SK-N-SH (cell line): ENCODE measurements around the gene GOLGA6A.

Experiments used
- CTCF ChIP-seq: fragments of 200-600 bp; sonication (generic); IDR thresholded peaks from 2 replicates; pipeline ENCODE4 v1.6.1; 2017; ENCODE audit warnings: antibody characterized with exemption, mild to moderate bottlenecking, moderate library complexity
- EP300 ChIP-seq, 2 experiments: IDR thresholded peaks; 2 replicates each; pipeline versions ENCODE4 v1.4.0 to v1.6.1; 2012; ENCODE audit warnings: borderline replicate concordance in 1 of 2, low read depth in 1 of 2, low read length in 1 of 2
- FOXM1 ChIP-seq: IDR thresholded peaks from 2 replicates; pipeline ENCODE4 v1.4.0; 2012; ENCODE audit warnings: low read depth, mild to moderate bottlenecking
- MEF2A ChIP-seq: IDR thresholded peaks from 2 replicates; pipeline ENCODE4 v1.4.0; 2012; ENCODE audit warnings: low read depth, borderline replicate concordance
- POLR2AphosphoS5 ChIP-seq: IDR thresholded peaks from 2 replicates; pipeline ENCODE4 v1.6.1; 2012; ENCODE audit warnings: low read depth, low read length
- RFX5 ChIP-seq: IDR thresholded peaks from 2 replicates; pipeline ENCODE4 v1.6.1; 2012; ENCODE audit warnings: mild to moderate bottlenecking, improper control_type of control experiment, low read length
- SIN3A ChIP-seq: IDR thresholded peaks from 2 replicates; pipeline ENCODE4 v1.6.1; 2012; ENCODE audit warnings: low read depth, mild to moderate bottlenecking, low read length, moderate library complexity, borderline replicate concordance
- USF1 ChIP-seq: IDR thresholded peaks from 2 replicates; pipeline ENCODE4 v1.4.0; 2012; ENCODE audit warnings: low read depth, borderline replicate concordance
- TF ChIP-seq, protein P1 (sequence below): IDR thresholded peaks from 2 replicates; pipeline ENCODE4 v1.4.0; 2012; ENCODE audit warnings: low read depth
- TF ChIP-seq, protein P2 (sequence below): IDR thresholded peaks from 2 replicates; pipeline ENCODE4 v1.4.0; 2012; ENCODE audit warnings: low read depth, borderline replicate concordance
- TF ChIP-seq, protein P3 (sequence below): fragments of 150-350 bp; IDR thresholded peaks from 2 replicates; pipeline ENCODE4 v1.6.1; 2017; ENCODE audit warnings: antibody characterized with exemption, low read length, low read depth, borderline replicate concordance
- TF ChIP-seq, protein P4 (sequence below): IDR thresholded peaks from 2 replicates; pipeline ENCODE4 v1.6.1; 2012; ENCODE audit warnings: mild to moderate bottlenecking, low read depth, low read length, moderate library complexity

DNA sequence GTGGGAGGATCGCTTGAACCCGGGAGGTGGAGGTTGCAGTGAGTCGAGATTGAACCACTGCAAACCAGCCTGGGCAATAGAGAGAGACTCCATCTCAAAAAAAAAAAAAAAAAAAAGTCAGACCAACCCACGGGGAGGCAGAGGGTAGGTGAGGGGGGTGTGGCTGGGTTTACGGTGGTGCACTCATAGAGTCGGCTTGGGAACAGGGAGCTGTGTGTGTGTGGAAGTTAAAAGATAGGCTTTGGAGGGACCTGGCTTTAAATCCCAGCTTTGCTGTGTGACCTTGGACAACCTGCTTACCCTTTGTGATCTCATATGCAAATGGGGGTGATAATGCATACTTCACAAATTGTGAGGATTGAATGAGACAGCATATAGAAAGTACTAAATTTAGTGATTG, 38.1 kb upstream of the GOLGA6A start:
- TF ChIP-seq CTCF (no peak), RFX5 (no peak), FOXM1 (no peak), SIN3A (no peak), POLR2AphosphoS5 (no peak), MEF2A (no peak), EP300 (IDR thresholded peaks at IDR 0.05; ENCODE audit: borderline replicate concordance in 1 of 2, low read depth in 1 of 2, low read length in 1 of 2) (no peak), USF1 (no peak)
- TF ChIP-seq, protein P1, sequence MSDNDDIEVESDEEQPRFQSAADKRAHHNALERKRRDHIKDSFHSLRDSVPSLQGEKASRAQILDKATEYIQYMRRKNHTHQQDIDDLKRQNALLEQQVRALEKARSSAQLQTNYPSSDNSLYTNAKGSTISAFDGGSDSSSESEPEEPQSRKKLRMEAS: no peak
- TF ChIP-seq, protein P2, sequence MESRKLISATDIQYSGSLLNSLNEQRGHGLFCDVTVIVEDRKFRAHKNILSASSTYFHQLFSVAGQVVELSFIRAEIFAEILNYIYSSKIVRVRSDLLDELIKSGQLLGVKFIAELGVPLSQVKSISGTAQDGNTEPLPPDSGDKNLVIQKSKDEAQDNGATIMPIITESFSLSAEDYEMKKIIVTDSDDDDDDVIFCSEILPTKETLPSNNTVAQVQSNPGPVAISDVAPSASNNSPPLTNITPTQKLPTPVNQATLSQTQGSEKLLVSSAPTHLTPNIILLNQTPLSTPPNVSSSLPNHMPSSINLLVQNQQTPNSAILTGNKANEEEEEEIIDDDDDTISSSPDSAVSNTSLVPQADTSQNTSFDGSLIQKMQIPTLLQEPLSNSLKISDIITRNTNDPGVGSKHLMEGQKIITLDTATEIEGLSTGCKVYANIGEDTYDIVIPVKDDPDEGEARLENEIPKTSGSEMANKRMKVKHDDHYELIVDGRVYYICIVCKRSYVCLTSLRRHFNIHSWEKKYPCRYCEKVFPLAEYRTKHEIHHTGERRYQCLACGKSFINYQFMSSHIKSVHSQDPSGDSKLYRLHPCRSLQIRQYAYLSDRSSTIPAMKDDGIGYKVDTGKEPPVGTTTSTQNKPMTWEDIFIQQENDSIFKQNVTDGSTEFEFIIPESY: no peak
- TF ChIP-seq, protein P3, sequence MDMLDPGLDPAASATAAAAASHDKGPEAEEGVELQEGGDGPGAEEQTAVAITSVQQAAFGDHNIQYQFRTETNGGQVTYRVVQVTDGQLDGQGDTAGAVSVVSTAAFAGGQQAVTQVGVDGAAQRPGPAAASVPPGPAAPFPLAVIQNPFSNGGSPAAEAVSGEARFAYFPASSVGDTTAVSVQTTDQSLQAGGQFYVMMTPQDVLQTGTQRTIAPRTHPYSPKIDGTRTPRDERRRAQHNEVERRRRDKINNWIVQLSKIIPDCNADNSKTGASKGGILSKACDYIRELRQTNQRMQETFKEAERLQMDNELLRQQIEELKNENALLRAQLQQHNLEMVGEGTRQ: no peak
- TF ChIP-seq, protein P4, sequence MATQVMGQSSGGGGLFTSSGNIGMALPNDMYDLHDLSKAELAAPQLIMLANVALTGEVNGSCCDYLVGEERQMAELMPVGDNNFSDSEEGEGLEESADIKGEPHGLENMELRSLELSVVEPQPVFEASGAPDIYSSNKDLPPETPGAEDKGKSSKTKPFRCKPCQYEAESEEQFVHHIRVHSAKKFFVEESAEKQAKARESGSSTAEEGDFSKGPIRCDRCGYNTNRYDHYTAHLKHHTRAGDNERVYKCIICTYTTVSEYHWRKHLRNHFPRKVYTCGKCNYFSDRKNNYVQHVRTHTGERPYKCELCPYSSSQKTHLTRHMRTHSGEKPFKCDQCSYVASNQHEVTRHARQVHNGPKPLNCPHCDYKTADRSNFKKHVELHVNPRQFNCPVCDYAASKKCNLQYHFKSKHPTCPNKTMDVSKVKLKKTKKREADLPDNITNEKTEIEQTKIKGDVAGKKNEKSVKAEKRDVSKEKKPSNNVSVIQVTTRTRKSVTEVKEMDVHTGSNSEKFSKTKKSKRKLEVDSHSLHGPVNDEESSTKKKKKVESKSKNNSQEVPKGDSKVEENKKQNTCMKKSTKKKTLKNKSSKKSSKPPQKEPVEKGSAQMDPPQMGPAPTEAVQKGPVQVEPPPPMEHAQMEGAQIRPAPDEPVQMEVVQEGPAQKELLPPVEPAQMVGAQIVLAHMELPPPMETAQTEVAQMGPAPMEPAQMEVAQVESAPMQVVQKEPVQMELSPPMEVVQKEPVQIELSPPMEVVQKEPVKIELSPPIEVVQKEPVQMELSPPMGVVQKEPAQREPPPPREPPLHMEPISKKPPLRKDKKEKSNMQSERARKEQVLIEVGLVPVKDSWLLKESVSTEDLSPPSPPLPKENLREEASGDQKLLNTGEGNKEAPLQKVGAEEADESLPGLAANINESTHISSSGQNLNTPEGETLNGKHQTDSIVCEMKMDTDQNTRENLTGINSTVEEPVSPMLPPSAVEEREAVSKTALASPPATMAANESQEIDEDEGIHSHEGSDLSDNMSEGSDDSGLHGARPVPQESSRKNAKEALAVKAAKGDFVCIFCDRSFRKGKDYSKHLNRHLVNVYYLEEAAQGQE: no peak
